CD4-positive, alpha-beta T cell treated with Interleukin-17A for 1 hour (primary cell): Measurements from ENCODE around the gene MEFV.

ENCODE experiments used
- DNase-seq: peaks from one replicate; pipeline ENCODE4 v3.0.0-alpha.2; 2020

The MEFV gene

GRCh38 chr16:3266873-3267537, 10.6 kb upstream of the MEFV start:
- peak; percentile 44 for DNase-seq

DNA sequence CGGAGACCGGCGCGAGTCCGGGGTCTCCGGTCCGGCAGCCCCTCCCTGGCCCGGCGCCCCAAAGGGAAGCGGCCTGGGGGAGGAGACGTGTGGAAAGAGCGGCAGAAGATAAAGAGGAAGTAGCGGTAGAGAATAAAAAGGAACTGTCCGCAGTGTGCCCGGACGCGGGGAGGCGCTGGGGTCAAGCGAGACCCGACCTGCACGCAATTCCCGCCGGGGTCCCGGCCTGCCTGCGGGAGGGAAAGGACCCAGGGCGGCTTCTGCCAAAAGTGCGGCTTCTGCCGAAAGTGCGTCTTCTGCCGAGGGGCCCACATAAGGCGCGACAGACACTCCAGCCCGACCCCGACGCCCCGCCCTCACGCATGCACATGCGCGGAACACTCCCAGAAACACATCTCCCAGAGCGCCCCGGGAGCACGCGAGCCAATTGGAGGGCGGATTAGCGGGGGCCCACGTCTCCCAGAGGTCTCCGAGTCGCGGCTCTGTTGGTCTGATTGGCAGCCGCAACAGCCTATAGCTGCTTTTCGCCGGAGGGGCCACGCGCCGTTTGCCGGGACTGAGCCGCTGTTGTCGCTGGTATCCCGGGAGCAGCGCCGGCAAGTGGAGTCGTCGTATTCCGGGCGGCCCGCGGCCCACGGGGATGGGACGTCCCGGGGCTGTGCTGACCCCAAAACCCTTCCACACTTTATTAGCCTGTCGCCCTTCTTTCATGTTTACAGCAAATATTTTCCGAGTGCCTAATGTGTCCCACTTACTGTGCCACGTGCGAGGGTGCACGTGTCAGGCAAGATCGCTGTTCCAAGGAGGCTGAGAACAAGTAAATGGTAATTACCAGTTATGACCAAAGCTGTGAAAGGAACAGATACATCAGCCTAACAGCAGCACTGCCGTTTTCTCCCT, 8.0 kb upstream of the MEFV start:
- peak; percentile 98 for DNase-seq

DNA sequence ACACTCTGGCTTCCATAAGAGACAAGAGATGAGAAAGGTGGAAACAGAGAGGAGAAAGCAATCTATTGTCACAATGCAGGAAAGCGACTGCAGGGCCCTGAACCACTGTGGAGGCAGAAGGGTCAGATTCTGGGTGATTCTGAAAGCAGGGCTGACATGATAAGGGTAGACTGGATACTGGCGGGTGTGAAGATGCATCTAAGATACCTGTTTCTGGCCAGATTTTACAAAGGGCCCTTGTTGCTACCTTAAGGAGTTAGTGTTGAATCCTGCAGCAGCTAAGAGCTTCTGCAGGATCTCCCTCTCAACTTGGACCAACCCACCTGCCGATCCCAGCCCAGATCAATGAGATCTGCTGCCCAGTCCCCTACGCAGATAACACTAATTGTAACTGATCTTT, 6.1 kb upstream of the MEFV start:
- DNase-seq, result no peak

GRCh38 chr16:3259836-3260235, 3.4 kb upstream of the MEFV start:
- no peak for DNase-seq

DNA sequence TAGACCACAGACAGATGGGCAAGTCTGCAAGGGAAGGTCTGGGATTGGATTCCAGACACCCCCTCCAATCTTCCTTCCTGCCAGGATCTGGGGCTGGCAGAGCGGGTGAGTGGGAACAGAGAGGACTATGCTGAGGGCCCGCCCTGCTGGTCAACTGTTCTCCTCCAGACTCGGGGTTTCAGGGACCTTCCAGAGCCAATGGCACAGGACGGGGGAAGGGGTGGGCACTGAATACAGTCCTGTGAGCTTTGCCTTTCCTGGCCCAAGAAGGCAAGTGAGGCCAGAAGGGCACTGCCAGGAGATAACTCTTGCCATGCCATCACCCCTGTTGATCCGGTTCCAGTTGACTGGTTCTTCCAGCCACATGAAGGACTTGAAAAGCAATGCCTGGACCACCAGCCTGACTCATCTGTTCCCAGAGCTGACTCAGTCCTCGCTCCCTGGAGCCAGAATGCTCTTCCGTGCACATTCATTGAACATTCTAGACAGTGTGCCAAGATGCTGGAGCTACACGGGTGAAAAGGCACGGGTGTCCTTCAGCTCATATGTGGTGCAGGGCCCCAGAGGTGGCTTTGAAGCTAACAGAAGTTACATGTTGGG, 533 bp upstream of the MEFV start:
- DNase-seq, result no peak

- no peak for DNase-seq
These were observed 2.1 kb downstream of the MEFV start for GRCh38 chr16:3254309-3254708.

GRCh38 chr16:3252967-3253366, 3.5 kb downstream of the MEFV start:
- no peak for DNase-seq

- no peak for DNase-seq
These were observed 7.0 kb downstream of the MEFV start for GRCh38 chr16:3249451-3249850.

DNA sequence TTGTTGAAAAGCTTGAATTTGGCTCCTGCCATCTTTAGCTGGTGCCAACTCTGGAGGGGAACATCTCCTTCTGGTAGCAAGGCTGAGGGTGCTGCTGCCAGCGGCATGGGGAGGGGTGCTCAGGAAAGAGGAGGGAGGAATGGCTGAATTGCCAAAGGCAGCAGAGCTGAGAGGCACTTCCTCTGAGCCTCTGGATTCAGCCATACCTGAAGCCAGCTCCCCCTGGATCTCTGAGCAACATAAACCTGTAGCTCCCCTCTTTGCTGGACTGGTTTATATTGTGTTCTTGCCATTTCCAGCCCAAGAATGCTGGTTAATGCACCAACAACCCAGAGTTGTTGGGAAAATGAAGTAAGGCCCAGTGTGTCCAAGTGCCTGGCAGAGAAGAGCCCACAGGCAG, 7.4 kb downstream of the MEFV start:
- no peak for DNase-seq

DNA sequence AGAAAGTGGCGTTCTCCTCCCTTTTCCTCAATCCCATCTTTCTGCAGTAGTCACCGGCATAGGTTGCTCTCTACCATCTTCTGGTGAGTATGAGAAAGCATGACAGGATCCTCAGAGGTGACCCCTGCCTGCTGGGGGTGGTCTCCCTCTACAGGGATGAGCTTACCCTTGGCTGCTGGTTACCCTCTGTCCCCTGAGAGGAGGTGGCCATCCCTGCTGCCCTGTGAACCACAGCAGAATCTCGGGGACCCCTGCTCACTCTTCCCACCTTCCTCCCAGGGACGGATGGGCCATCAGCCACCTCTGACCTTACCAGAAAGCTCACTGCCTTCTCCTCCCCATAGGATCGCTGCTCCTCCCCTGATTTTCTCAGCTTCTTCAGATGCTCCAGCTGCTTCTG, 7.8 kb downstream of the MEFV start:
- no peak for DNase-seq

- no peak for DNase-seq
These were observed 9.6 kb downstream of the MEFV start for GRCh38 chr16:3246876-3247275.

- no peak for DNase-seq
These were observed 10.4 kb downstream of the MEFV start for GRCh38 chr16:3246002-3246401.

GRCh38 chr16:3243882-3244281, 12.6 kb downstream of the MEFV start:
- DNase-seq, result no peak

GRCh38 chr16:3242709-3243108, 13.7 kb downstream of the MEFV start:
- no peak for DNase-seq

- no peak for DNase-seq
These were observed 14.7 kb downstream of the MEFV start for GRCh38 chr16:3241761-3242160.

GRCh38 chr16:3235856-3236669, 20.4 kb downstream of the MEFV start:
- DNase-seq, result peak; percentile 50

- DNase-seq, result peak; percentile 93
These were observed 21.4 kb downstream of the MEFV start, which contains the start of gene ZNF200 for GRCh38 chr16:3234857-3235561. Gene ZNF200, minus strand, starts transcription at chr16:3235158. Its CDS starts 1,403 bp downstream, at chr16:3233755.

DNA sequence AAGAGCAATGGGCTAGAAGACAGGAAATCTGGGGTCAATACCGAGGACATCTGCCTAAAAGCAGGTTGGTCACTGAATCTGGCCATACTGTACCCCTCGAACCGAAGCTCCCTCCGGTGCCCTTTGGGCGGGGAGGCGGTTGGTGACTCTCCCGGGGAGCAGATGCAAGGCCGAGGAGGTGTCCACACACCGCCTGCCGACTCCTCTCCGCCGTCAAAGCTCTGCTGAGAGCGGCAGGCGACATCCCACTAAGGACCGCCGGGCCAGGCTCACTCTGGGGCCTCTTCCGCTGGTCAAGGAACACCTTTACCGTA, 21.9 kb downstream of the MEFV start:
- no peak for DNase-seq

GRCh38 chr16:3223913-3224515, 32.4 kb downstream of the MEFV start:
- DNase-seq, result no peak

DNA sequence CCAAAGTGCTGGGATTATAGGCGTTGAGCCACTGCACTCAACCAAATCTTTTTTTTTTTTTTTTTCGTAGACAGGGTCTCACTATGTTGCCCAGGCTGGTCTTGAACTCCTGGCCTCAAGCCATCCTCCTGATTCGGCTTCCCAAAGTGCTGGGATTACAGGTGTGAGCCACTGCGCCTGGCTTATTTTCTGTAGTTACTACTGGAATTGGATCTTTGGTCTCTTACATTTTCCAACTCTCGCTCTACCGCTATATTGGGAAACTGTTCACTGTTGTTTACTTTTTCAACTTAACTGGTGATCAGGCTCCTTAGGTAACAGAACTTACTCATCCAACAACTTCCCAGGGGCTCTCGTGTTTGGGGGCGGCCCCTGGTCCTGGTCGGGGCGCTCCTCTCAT, 35.6 kb downstream of the MEFV start:
- no peak for DNase-seq

DNA sequence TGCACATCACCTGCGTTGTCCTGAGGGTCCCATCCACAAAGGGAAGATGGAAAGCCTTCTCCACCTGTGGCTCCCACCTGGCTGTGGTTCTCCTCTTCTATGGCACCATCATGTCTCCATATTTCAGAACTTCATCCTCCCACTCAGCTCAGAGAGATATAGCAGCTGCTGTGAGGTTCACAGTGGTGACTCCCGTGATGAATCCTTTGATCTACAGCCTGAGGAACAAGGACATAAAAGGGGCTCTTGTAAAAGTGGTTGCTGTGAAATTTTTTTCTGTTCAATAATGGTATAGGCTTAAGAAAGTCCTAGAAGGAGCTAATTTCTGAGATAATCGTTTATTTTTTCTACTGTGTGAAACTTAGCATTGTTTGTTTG, 40.2 kb downstream of the MEFV start:
- DNase-seq, result peak; percentile 30

DNA sequence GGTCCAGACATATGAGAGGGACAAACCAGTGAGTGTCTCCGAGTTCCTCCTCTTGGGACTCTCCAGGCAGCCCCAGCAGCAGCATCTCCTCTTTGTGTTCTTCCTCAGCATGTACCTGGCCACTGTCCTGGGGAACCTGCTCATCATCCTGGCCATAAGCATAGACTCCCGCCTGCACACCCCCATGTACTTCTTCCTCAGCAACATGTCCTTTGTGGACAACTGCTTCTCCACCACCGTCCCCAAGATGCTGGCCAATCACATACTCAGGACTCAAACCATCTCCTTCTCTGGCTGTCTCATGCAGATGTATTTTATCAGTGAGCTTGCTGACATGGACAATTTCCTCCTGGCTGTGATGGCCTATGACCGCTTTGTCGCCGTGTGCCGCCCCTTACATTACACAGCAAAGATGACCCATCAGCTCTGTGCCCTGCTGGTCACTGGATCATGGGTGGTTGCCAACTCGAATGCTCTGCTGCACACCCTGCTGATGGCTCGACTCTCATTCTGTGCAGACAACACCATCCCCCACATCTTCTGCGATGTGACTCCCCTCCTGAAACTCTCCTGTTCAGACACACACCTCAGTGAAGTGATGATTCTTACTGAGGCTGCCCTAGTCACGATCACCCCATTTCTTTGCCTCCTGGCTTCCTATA, 40.7 kb downstream of the MEFV start:
- no peak for DNase-seq
